ENCODE results near the gene ADTRP.

- no peak for TF ChIP-seq SIN3A (IDR thresholded peaks at IDR 0.05; ENCODE audit: low read depth)
- TF ChIP-seq, protein P1, sequence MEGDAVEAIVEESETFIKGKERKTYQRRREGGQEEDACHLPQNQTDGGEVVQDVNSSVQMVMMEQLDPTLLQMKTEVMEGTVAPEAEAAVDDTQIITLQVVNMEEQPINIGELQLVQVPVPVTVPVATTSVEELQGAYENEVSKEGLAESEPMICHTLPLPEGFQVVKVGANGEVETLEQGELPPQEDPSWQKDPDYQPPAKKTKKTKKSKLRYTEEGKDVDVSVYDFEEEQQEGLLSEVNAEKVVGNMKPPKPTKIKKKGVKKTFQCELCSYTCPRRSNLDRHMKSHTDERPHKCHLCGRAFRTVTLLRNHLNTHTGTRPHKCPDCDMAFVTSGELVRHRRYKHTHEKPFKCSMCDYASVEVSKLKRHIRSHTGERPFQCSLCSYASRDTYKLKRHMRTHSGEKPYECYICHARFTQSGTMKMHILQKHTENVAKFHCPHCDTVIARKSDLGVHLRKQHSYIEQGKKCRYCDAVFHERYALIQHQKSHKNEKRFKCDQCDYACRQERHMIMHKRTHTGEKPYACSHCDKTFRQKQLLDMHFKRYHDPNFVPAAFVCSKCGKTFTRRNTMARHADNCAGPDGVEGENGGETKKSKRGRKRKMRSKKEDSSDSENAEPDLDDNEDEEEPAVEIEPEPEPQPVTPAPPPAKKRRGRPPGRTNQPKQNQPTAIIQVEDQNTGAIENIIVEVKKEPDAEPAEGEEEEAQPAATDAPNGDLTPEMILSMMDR (IDR thresholded peaks at IDR 0.05 in 2 of 3, conservative IDR thresholded peaks at IDR 0.05 in 1 of 3; ENCODE audit: borderline replicate concordance in 1 of 3, insufficient read depth in 1 of 3, low read depth in 2 of 3, low read length in 2 of 3) = no peak
- no peak for TF ChIP-seq POLR2A (IDR thresholded peaks at IDR 0.05; ENCODE audit: borderline replicate concordance, extremely low read depth, insufficient read depth, insufficient read length)
- no peak for TF ChIP-seq YY1 (IDR thresholded peaks at IDR 0.05; ENCODE audit: extremely low read depth, insufficient replicate concordance, low read depth, low read length)
Observed at GRCh38 chr6:11754625-11755271, 23.9 kb downstream of the ADTRP start.

Data from HCT116 (cell line).